Fibroblast of villous mesenchyme (primary cell): ENCODE results near the gene CCNJ. TPM values are rescaled to one million over a fixed set of nuclear protein-coding genes. Genes with fewer than 3 reads are reported as not detected.

Experiments used
- DNase-seq: peaks from one replicate; pipeline ENCODE4 v3.0.0-alpha.2; 2010; ENCODE audit warnings: low read depth
- H3K4me3 ChIP-seq: 2 replicates; pipeline ENCODE4 v1.5.1; 2011; ENCODE audit warnings: low read depth, mild to moderate bottlenecking, low read length
- CTCF ChIP-seq: IDR thresholded peaks from 2 replicates; pipeline ENCODE4 v1.5.1; 2012; ENCODE audit warnings: low read depth, mild to moderate bottlenecking, low read length; ENCODE audit not compliant: insufficient read depth
- small RNA-seq: library from RNA; depleted of rRNA; stranded (forward); fragments of <200 nt; gene quantifications from one replicate; pipeline ENCODE3, GENCODE V24; 2012
- total RNA-seq: library from RNA; depleted of rRNA; stranded (reverse); fragments of >200 nt; gene quantifications from 2 replicates; pipeline ENCODE4 v1.2.3, GENCODE V29; 2012

CCNJ gene
- total RNA-seq, 1 donor = 7.8 TPM

GRCh38 chr10:96096958-96097357, 53.6 kb downstream of the CCNJ start:
- TF ChIP-seq CTCF = no peak

GRCh38 chr10:96097865-96098264, 54.5 kb downstream of the CCNJ start:
- DNase-seq = no peak
- no peak for TF ChIP-seq CTCF
- no peak overlapping the region for H3K4me3 ChIP-seq

More at GRCh38 chr10:96096958-96097357, 53.6 kb downstream of the CCNJ start:
- DNase-seq = no peak
- H3K4me3 ChIP-seq = no peak overlapping the region

- H3K4me3 ChIP-seq = no peak overlapping the region
- no peak for DNase-seq
- no peak for TF ChIP-seq CTCF
Measured at GRCh38 chr10:96107623-96108038, 64.2 kb downstream of the CCNJ start.

Small RNA genes within 50 kb of the gene (small RNA-seq; reads per million reads assigned to genes)
- 0.85 reads per million for gene MIR3157

Other genes with a start within 250 kb of the CCNJ start
- gene CC2D2B, start 135.6 kb upstream of the CCNJ start, total RNA-seq = 0.86 TPM in 1 of 2 replicates, not detected in the other
- 13.5 and 19.9 TPM in 2 replicates for gene ZNF518A, start 86.7 kb downstream of the CCNJ start, total RNA-seq
- gene BLNK, start 228.0 kb downstream of the CCNJ start, total RNA-seq = not detected in 2 replicates